BE2C (cell line): ENCODE results near the gene GPR137C.

Experiments used
- DNase-seq: peaks from one replicate; pipeline ENCODE4 v3.0.0-alpha.2; 2020
- H3K27me3 ChIP-seq: fragments of 250-450 bp; sonication (Bioruptor Pico); 2 replicates; pipeline ENCODE4 v1.5.1; 2020; ENCODE audit warnings: mild to moderate bottlenecking
- H3K36me3 ChIP-seq: fragments of 250-450 bp; sonication (Bioruptor Pico); 2 replicates; pipeline ENCODE4 v1.5.1; 2020; ENCODE audit warnings: mild to moderate bottlenecking
- H3K4me1 ChIP-seq: fragments of 250-450 bp; sonication (Bioruptor Pico); 2 replicates; pipeline ENCODE4 v1.5.1; 2020
- H3K4me3 ChIP-seq: 2 replicates; pipeline ENCODE4 v1.5.1; 2011; ENCODE audit warnings: low read depth, low read length
- H3K9me3 ChIP-seq: fragments of 250-450 bp; sonication (Bioruptor Pico); 2 replicates; pipeline ENCODE4 v1.5.1; 2020
- TF ChIP-seq, protein P1 (sequence below): IDR thresholded peaks from 2 replicates; pipeline ENCODE4 v1.5.1; 2012; ENCODE audit warnings: mild to moderate bottlenecking, low read depth, low read length

The GPR137C gene

GRCh38 chr14:52640137-52640536 lies 87.5 kb downstream of the GPR137C start:
- no peak overlapping the region for H3K4me3 ChIP-seq
- DNase-seq: no peak
- TF ChIP-seq, protein P1, sequence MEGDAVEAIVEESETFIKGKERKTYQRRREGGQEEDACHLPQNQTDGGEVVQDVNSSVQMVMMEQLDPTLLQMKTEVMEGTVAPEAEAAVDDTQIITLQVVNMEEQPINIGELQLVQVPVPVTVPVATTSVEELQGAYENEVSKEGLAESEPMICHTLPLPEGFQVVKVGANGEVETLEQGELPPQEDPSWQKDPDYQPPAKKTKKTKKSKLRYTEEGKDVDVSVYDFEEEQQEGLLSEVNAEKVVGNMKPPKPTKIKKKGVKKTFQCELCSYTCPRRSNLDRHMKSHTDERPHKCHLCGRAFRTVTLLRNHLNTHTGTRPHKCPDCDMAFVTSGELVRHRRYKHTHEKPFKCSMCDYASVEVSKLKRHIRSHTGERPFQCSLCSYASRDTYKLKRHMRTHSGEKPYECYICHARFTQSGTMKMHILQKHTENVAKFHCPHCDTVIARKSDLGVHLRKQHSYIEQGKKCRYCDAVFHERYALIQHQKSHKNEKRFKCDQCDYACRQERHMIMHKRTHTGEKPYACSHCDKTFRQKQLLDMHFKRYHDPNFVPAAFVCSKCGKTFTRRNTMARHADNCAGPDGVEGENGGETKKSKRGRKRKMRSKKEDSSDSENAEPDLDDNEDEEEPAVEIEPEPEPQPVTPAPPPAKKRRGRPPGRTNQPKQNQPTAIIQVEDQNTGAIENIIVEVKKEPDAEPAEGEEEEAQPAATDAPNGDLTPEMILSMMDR: no peak
- H3K4me1 ChIP-seq: no peaks in the 10 kb centered on the region
- peaks cover 3% of the 10 kb centered on the region; the same call in 1 of the 2 replicates for H3K27me3 ChIP-seq
- H3K36me3 ChIP-seq: peaks cover 27% of the 10 kb centered on the region
- no peaks in the 10 kb centered on the region for H3K9me3 ChIP-seq

GRCh38 chr14:52641745-52642144 lies 89.1 kb downstream of the GPR137C start:
- H3K9me3 ChIP-seq: no peaks in the 10 kb centered on the region
- peaks cover 39% of the 10 kb centered on the region for H3K36me3 ChIP-seq
- no peak for DNase-seq
- peaks cover 3% of the 10 kb centered on the region; the same call in 1 of the 2 replicates for H3K27me3 ChIP-seq
- no peak overlapping the region for H3K4me3 ChIP-seq
- no peaks in the 10 kb centered on the region for H3K4me1 ChIP-seq
- TF ChIP-seq, protein P1: no peak

DNA sequence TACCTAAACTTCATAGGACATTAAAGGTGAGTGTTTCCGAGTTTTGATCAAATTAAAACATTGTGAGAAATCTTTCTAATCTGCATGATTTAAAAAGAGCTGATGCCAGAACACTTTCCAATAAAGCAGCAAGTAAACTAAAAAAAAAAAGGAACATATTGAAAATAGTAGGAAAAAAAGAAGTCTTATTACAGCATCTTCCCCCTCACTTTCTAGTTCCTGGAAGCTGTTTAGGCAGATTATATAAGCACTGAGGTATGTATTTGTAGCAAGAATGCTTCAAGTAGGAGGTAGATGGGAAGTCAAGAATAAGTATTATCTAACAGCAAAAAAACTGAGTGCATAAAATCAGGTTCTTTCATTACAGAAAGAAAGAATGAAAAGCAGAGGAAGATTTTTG lies 96.9 kb downstream of the GPR137C start:
- no peak for DNase-seq
- TF ChIP-seq, protein P1: no peak
- Histone ChIP-seq H3K4me3 (no peak overlapping the region), H3K4me1 (no peaks in the 10 kb centered on the region), H3K36me3 (peaks cover 36% of the 10 kb centered on the region), H3K9me3 (no peaks in the 10 kb centered on the region), H3K27me3 (no peaks in the 10 kb centered on the region)

DNA sequence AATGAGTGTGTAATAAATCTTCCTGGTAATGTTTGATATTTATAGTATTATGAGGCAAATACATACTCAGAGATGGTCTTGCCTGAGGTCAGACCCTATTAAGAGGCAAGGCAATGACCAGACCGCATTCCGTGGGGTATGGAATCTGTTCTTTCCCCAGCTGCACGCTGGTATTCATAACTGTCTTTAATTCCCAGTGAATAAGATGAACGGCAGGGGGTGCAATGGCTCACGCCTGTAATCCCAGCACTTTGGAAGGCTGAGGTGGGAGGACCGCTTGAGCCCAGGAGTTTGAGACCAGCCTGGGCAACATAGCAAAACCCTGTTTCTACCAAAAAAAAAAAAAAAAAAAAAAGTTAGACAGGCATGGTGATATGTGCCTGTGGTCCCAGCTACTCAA lies 98.1 kb downstream of the GPR137C start:
- DNase-seq: peak; percentile 15
- H3K36me3 ChIP-seq: peaks cover 30% of the 10 kb centered on the region
- H3K27me3 ChIP-seq: no peaks in the 10 kb centered on the region
- no peaks in the 10 kb centered on the region for H3K9me3 ChIP-seq
- H3K4me3 ChIP-seq: no peak overlapping the region
- TF ChIP-seq, protein P1: 0 out of 2 replicates have a peak, but pooled peaks have one; percentile 6
- H3K4me1 ChIP-seq: no peaks in the 10 kb centered on the region

DNA sequence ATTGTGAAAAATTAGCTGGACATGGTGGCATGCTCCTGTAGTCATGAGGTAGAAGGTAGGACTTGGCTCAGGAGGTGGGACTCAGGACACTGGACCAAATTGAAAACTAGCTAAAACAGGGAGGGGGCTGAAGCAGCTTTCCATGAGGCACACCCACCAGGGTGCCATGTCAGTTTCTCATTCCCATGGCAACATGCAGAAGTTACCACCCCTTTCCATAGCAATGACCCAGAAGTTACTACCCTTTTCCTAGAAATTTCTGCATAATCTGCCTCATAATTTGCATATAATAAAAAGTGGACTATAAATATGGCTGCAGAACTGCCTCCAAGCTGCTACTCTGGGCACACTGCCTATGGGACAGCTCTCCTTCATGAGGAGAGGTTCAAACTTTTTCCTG lies 104.3 kb downstream of the GPR137C start:
- H3K4me1 ChIP-seq: no peaks in the 10 kb centered on the region
- peaks cover 20% of the 10 kb centered on the region for H3K36me3 ChIP-seq
- no peaks in the 10 kb centered on the region for H3K27me3 ChIP-seq
- H3K9me3 ChIP-seq: no peaks in the 10 kb centered on the region
- H3K4me3 ChIP-seq: no peak overlapping the region
- TF ChIP-seq, protein P1: no peak
- DNase-seq: no peak

DNA sequence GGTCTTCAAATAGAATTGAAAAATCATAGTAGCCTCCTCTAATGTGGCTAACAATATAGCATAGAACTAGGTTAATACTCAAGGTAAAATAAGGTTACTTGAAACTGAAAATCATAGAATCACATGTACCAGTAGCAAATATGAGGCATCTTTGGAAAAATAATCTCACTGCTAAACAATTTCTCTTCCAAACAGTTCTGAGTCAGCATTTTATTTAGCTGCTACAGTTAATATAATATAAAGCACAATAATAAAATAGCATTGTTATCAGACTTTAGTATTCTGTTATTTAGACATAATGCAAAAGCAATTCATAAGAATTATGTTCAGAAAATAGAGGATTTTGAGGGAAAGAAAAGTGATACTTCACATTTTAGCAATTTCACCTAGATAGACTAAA lies 107.7 kb downstream of the GPR137C start:
- Histone ChIP-seq H3K36me3 (peaks cover 13% of the 10 kb centered on the region), H3K4me3 (no peak overlapping the region), H3K4me1 (no peaks in the 10 kb centered on the region), H3K9me3 (no peaks in the 10 kb centered on the region), H3K27me3 (no peaks in the 10 kb centered on the region)
- TF ChIP-seq, protein P1: no peak
- DNase-seq: no peak
